ENCODE results near the gene UCHL5. TPM values are rescaled to one million over a fixed set of nuclear protein-coding genes. Genes with fewer than 3 reads are reported as not detected.
A peak's percentile ranks its signal among the peaks of the same experiment; 100 is the strongest.

The UCHL5 gene
- total and polyA plus RNA-seq, 2 experiments from 2014 or later: 42.5 to 67.1 TPM

- TF ChIP-seq ZNF462 (CRISPR knock-in tag; IDR thresholded peaks at IDR 0.05) (no peak), ETS1 (IDR thresholded peaks at IDR 0.05) (no peak), ZNF114 (CRISPR knock-in tag; IDR thresholded peaks at IDR 0.05) (no peak), CTCF (conservative IDR thresholded peaks at IDR 0.05; ENCODE audit: low read depth in 2 of 2) (no peak), ZNF331 (CRISPR knock-in tag; IDR thresholded peaks at IDR 0.05; ENCODE audit: low read depth) (no peak)
These were observed 11.2 kb upstream of the UCHL5 start (continued) for GRCh38 chr1:193070386-193070753.

GRCh38 chr1:193069748-193070385, 10.7 kb upstream of the UCHL5 start:
- peaks cover 82% of the 10 kb centered on the region for H3K79me2 ChIP-seq (replicated peaks; ENCODE audit: insufficient read depth)
- no peak overlapping the region for H3K27ac ChIP-seq (ENCODE audit: low read depth)
- H3K4me2 ChIP-seq: no peak overlapping the region
- Mint-ChIP-seq H3K36me3 (ENCODE audit: low read depth) (peaks cover 11% of the 10 kb centered on the region; the same call in 2 of the 3 replicates), H3K27ac (peak overlapping the region; percentile 35; the same call in 1 of the 2 replicates), H3K4me1 (peaks cover 9% of the 10 kb centered on the region), H3K4me3 (no peak overlapping the region), H3K9me3 (no peaks in the 10 kb centered on the region), H3K27me3 (ENCODE audit: insufficient read depth, low read depth, poor library complexity) (no peaks in the 10 kb centered on the region)
- H4K20me1 ChIP-seq (replicated peaks; ENCODE audit: insufficient read depth): peaks cover 17% of the 10 kb centered on the region; the same call in 1 of the 2 replicates
- H3K9me2 ChIP-seq (ENCODE audit: insufficient read depth): no peaks in the 10 kb centered on the region
- H3K36me3 ChIP-seq (ENCODE audit: insufficient read depth): no peaks in the 10 kb centered on the region; the same call in 1 of the 2 replicates
- DNase-seq (ENCODE audit: low spot score) (peak; percentile 70), ATAC-seq (peak; percentile 86)
- no peak for TF ChIP-seq EZH2phosphoT487 (IDR thresholded peaks at IDR 0.05; ENCODE audit: unreplicated experiment)
- peak; percentile 60 to 66 for TF ChIP-seq CTCF (conservative IDR thresholded peaks at IDR 0.05; ENCODE audit: low read depth in 2 of 2)
- no peaks in the 10 kb centered on the region for H3K27me3 ChIP-seq (ENCODE audit: insufficient read depth)
- H3K4me1 ChIP-seq (ENCODE audit: insufficient read depth): 0 out of 2 replicates have a peak, but pooled peaks cover 13% of the 10 kb centered on the region
- no peaks in the 10 kb centered on the region for H3F3A ChIP-seq (replicated peaks; ENCODE audit: low read depth)
- no peak overlapping the region for H2AFZ ChIP-seq
- H3K4me3 ChIP-seq: no peak overlapping the region

Measured in GM23338 (cell line).